Measurements from ENCODE around the gene ISL2. TPM values are rescaled to one million over a fixed set of nuclear protein-coding genes. Genes with fewer than 3 reads are reported as not detected.

ISL2 gene
- total and polyA plus RNA-seq, 2 of the 4 experiments (the other 2 are of a cell fraction), result 1.3 to 3.6 TPM

DNA sequence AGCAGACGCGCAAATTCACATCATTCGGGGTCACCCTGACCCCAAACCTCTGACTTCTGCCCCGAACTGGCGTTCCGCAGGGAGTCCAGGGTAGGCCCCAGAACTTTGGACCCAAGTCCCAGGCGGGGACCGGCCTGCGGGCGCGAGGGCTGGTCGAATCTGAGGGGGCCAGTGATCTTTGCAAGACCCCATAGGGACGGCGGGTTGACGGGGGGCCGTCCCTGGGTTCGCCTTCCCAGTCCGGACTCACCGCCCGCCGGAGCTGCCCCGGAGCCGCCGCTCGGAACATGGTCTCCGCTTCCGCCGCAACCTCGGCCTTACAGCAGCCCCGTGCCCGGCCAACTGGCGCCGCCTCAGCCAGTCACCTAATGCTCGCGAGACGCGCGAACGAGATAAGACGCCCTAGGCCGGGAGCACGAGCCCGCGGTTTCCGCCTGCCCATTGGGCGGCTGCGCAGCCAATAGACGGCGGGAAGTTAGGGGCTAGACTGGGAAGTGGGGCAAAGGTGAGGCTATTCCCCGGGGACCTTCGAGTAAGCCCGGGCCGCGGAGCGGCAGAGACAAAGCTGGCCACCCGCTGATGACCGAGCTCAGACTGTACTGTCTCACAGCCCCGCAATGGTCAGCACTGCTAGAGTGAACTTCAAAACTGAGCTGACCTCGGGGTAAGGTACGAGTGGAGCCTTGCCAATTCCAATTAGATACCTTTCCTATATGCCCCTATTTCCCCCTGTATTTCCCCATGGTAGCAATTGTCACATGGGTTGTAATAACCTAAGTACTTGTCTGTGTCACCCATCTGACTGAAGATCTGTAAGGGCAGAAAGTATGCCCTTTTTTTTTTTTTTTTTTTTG lies 25.2 kb upstream of the ISL2 start, which contains the start of gene ETFA:
TSS of gene ETFA (minus strand) at position 370 of the 854 bp plus-strand sequence. CDS start at position 289, 81 bp downstream.
- H3K79me1 ChIP-seq (ENCODE audit: low read depth in 1 of 2, low read length in 2 of 2), result peaks cover 0 to 35% of the 10 kb centered on the region in 2 experiments; a peak in 2 of 4 replicates
- peak within 1 kb of the TSS; percentile 43; the same call in 1 of the 2 replicates for H2AK5ac ChIP-seq (ENCODE audit: low read depth, low read length)
- peak within 1 kb of the TSS; percentile 97 for H2AK9ac ChIP-seq (replicated peaks; ENCODE audit: low read depth, low read length, poor library complexity)
- peak within 1 kb of the TSS; percentile 93 for H3K4ac ChIP-seq (ENCODE audit: low read depth, low read length)
- H3K9ac ChIP-seq (ENCODE audit: low read depth, low read length), result peak within 1 kb of the TSS; percentile 94
- H4K20me1 ChIP-seq (ENCODE audit: insufficient read depth, low read length), result peaks cover 13% of the 10 kb centered on the region; the same call in 1 of the 2 replicates
- peak within 1 kb of the TSS; percentile 93 for H3K14ac ChIP-seq (replicated peaks; ENCODE audit: low read depth, low read length)
- H2BK20ac ChIP-seq (ENCODE audit: low read depth, low read length), result peak within 1 kb of the TSS; percentile 77
- H3K36me3 ChIP-seq (ENCODE audit: control insufficient read depth, insufficient read depth, low read length), result no peaks in the 10 kb centered on the region
- 0% methylated on average over 29 of the region's 60 CpGs; no CpG with 5 or more reads in 1 of the 2 experiments for WGBS, 2 experiments (ENCODE audit: extremely low coverage in 2 of 2, insufficient read length in 1 of 2)
- in situ Hi-C loops (cut with MboI; ENCODE audit: low sequenced_read_pairs), result no loop called here
- ChIA-PET POLR2A (ENCODE audit: unreplicated experiment) (interaction anchor here (0.5 kb wide), 1 partner anchor 71 kb away, joined by 3 read pairs; no protein-coding TSS in a partner anchor), CTCF (interaction anchor here (0.6 to 0.7 kb wide), 2 partner anchors 111 to 556 kb away, joined by 3 to 5 read pairs; no protein-coding TSS in a partner anchor)
- DNase-seq (peak; percentile 92), ATAC-seq (ENCODE audit: low read depth) (peak; percentile 96)
- H2BK120ac ChIP-seq (ENCODE audit: low read depth, low read length), result peak within 1 kb of the TSS; percentile 97
- peak within 1 kb of the TSS; percentile 97 for H3K23ac ChIP-seq (ENCODE audit: low read depth, low read length)
- BruUV-seq (replicated peaks), result no TSS peak
- H3K9me1 ChIP-seq (ENCODE audit: insufficient read depth, low read length), result peaks cover 9% of the 10 kb centered on the region
- TF ChIP-seq USF2 (IDR thresholded peaks at IDR 0.05; ENCODE audit: low read depth, low read length) (peak; percentile 86), MXI1 (IDR thresholded peaks at IDR 0.05; ENCODE audit: borderline replicate concordance, low read depth, low read length) (peak; percentile 66; the same call in 1 of the 2 replicates), NFE2L2 (IDR thresholded peaks at IDR 0.05; ENCODE audit: low read depth, low read length) (no peak), POLR2A (IDR thresholded peaks at IDR 0.05; ENCODE audit: low read depth, low read length) (peak; percentile 90), MAFK (IDR thresholded peaks at IDR 0.05; ENCODE audit: low read depth, low read length) (no peak), FOS (IDR thresholded peaks at IDR 0.05; ENCODE audit: low read depth, low read length) (no peak), BHLHE40 (IDR thresholded peaks at IDR 0.05; ENCODE audit: low read depth, low read length) (peak; percentile 86), RAD21 (IDR thresholded peaks at IDR 0.05; ENCODE audit: low read length) (no peak), CHD1 (IDR thresholded peaks at IDR 0.05; ENCODE audit: low read depth, low read length) (no peak), RFX5 (IDR thresholded peaks at IDR 0.05; ENCODE audit: low read depth, low read length) (no peak), SMC3 (IDR thresholded peaks at IDR 0.05; ENCODE audit: low read depth, low read length) (0 out of 2 replicates have a peak, but pooled peaks have one; percentile 9)
- TF ChIP-seq, protein P1, sequence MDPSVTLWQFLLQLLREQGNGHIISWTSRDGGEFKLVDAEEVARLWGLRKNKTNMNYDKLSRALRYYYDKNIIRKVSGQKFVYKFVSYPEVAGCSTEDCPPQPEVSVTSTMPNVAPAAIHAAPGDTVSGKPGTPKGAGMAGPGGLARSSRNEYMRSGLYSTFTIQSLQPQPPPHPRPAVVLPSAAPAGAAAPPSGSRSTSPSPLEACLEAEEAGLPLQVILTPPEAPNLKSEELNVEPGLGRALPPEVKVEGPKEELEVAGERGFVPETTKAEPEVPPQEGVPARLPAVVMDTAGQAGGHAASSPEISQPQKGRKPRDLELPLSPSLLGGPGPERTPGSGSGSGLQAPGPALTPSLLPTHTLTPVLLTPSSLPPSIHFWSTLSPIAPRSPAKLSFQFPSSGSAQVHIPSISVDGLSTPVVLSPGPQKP (IDR thresholded peaks at IDR 0.05; ENCODE audit: borderline replicate concordance, low read depth, low read length), result no peak
- H4K5ac ChIP-seq (ENCODE audit: low read depth, low read length), result peak within 1 kb of the TSS; percentile 99
- dilution Hi-C loops (cut with HindIII; ENCODE audit: low sequenced_read_pairs, unreplicated experiment), result no loop called here
- peaks cover 10% of the 10 kb centered on the region for H3K4me1 ChIP-seq (ENCODE audit: control insufficient read depth, insufficient read depth, low read length)
- intact Hi-C loops (cut with micrococcal nuclease), result no loop called here
- peak within 1 kb of the TSS; percentile 95; the same call in 2 of the 3 replicates for H2BK15ac ChIP-seq (ENCODE audit: low read depth, low read length)
- H3K27ac ChIP-seq (ENCODE audit: insufficient read depth, low read length), result peak within 1 kb of the TSS; percentile 79
- peak within 1 kb of the TSS; percentile 82 for H3K4me3 ChIP-seq (ENCODE audit: insufficient read depth, low read depth, low read length)
- peak within 1 kb of the TSS; percentile 96 for H3K4me2 ChIP-seq (ENCODE audit: low read depth, low read length)
- peak within 1 kb of the TSS; percentile 84 for H2BK5ac ChIP-seq (ENCODE audit: low read depth, low read length, poor library complexity, severe bottlenecking)
- peak within 1 kb of the TSS; percentile 80 for H3K18ac ChIP-seq (ENCODE audit: low read depth, low read length)
- peak within 1 kb of the TSS; percentile 80 for H3K56ac ChIP-seq (ENCODE audit: extremely low read depth, insufficient read depth, low read length)
- H4K91ac ChIP-seq (ENCODE audit: insufficient read depth, low read depth, low read length), result peak within 1 kb of the TSS; percentile 94
- H3K9me3 ChIP-seq (ENCODE audit: control insufficient read depth, insufficient read depth, low read length), result no peaks in the 10 kb centered on the region
- H2AFZ ChIP-seq (replicated peaks; ENCODE audit: low read length, poor library complexity), result peak within 1 kb of the TSS; percentile 99
- H3K27me3 ChIP-seq (ENCODE audit: control insufficient read depth, insufficient read depth, low read length), result no peaks in the 10 kb centered on the region
- H4K8ac ChIP-seq (ENCODE audit: low read depth in 2 of 2, low read length in 2 of 2), result peak within 1 kb of the TSS; percentile 76 to 99
